ENCODE measurements around the gene CCDC27. TPM values are rescaled to one million over a fixed set of nuclear protein-coding genes. Genes with fewer than 3 reads are reported as not detected.

The CCDC27 gene
- total RNA-seq, 1 experiment from 2014 or later, result 0.13 TPM

GRCh38 chr1:3730543-3731247, 21.6 kb upstream of the CCDC27 start:
- TF ChIP-seq ZNF263 (CRISPR knock-in tag; IDR thresholded peaks at IDR 0.05; ENCODE audit: low read depth), result no peak
- TF ChIP-seq GTF2I (CRISPR knock-in tag; conservative IDR thresholded peaks at IDR 0.05), result no peak
- no peak for TF ChIP-seq ZMAT4 (CRISPR knock-in tag; IDR thresholded peaks at IDR 0.05)
- no peak for TF ChIP-seq HMGXB4 (CRISPR knock-in tag; IDR thresholded peaks at IDR 0.05)
- TF ChIP-seq MAX (CRISPR knock-in tag; IDR thresholded peaks at IDR 0.05), result no peak
- no peak for TF ChIP-seq ZNF512 (CRISPR knock-in tag; IDR thresholded peaks at IDR 0.05; ENCODE audit: borderline replicate concordance)
- TF ChIP-seq HMGA2 (CRISPR knock-in tag; IDR thresholded peaks at IDR 0.05), result no peak
- no peak for TF ChIP-seq NFE2L1 (CRISPR knock-in tag; IDR thresholded peaks at IDR 0.05)
- TF ChIP-seq ZNF532 (CRISPR knock-in tag; IDR thresholded peaks at IDR 0.05; ENCODE audit: borderline replicate concordance), result no peak
- no peak for TF ChIP-seq NFYB (CRISPR knock-in tag; conservative IDR thresholded peaks at IDR 0.05; ENCODE audit: low read depth)
- no peak for TF ChIP-seq CBFB (CRISPR knock-in tag; IDR thresholded peaks at IDR 0.05; ENCODE audit: low read depth)
- no peak for TF ChIP-seq RORB (CRISPR knock-in tag; IDR thresholded peaks at IDR 0.05)
- no peak for TF ChIP-seq ZNF281 (CRISPR knock-in tag; IDR thresholded peaks at IDR 0.05)
- no peak for TF ChIP-seq ZNF396 (CRISPR knock-in tag; IDR thresholded peaks at IDR 0.05; ENCODE audit: borderline replicate concordance)
- TF ChIP-seq ATF1 (CRISPR knock-in tag; IDR thresholded peaks at IDR 0.05), result no peak
- no peak for TF ChIP-seq TP53 (CRISPR knock-in tag; IDR thresholded peaks at IDR 0.05)
- no peak for DNase-seq (ENCODE audit: low spot score)
- H3K4me3 Mint-ChIP-seq, result no peak overlapping the region
- no peak overlapping the region for H3K27ac Mint-ChIP-seq
- H3K9me3 Mint-ChIP-seq, result no peaks in the 10 kb centered on the region
- peaks cover 10% of the 10 kb centered on the region; the same call in 1 of the 2 replicates for H3K4me1 Mint-ChIP-seq
- H3K36me3 Mint-ChIP-seq, result peaks cover under 1% of the 10 kb centered on the region; the same call in 1 of the 2 replicates
- ChIA-PET POLR2A (interaction anchor here (0.9 kb wide), 1 partner anchor 10 kb away, joined by 3 read pairs; no protein-coding TSS in a partner anchor), CTCF (interaction anchor here (0.9 kb wide), 1 partner anchor 66 kb away, joined by 3 read pairs; no protein-coding TSS in a partner anchor)
- no peaks in the 10 kb centered on the region for H3K27me3 Mint-ChIP-seq (ENCODE audit: low read depth)
- ATAC-seq, result no peak
